Measurements from ENCODE around the gene ANKRD12.

- TF ChIP-seq CTCF (IDR thresholded peaks at IDR 0.05; ENCODE audit: low read depth, low read length): no peak
- no peak for TF ChIP-seq EZH2phosphoT487 (IDR thresholded peaks at IDR 0.05; ENCODE audit: low read depth)
These were observed 64.6 kb downstream of the ANKRD12 start for GRCh38 chr18:9201224-9201623.
